Measurements from ENCODE around the gene IP6K1.

IP6K1 gene

DNA sequence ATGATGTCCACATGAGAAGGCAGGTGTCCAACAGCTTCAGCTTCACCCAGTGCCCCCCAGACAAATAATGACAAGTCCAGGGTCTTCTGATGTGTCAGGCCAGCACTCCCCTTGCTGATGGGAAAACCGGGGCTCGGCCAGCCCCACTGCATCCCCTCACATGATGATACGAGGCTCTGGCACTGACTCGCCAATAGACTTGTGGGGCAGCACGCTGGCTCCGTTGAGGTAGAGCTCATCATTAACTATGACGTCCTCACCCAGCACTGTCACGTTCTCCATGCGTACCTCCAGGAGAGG, 64.8 kb downstream of the IP6K1 start:
- H3K27ac ChIP-seq (ENCODE audit: extremely low read depth, low read depth, low read length) = no peak overlapping the region
- ChIA-PET CTCF (no interaction called here), POLR2A (interaction anchor here (0.5 to 1.2 kb wide), 3 partner anchors 65 to 1111 kb away, joined by 5 to 7 read pairs (median 6); partner anchors contain the start of gene IP6K1)
- peaks cover 0 to 76% of the 10 kb centered on the region in 2 experiments; a peak in 1 of 3 replicates for H3K36me3 ChIP-seq (ENCODE audit: control insufficient read depth in 2 of 2, insufficient read depth in 1 of 2, low read length in 2 of 2)
- TF ChIP-seq ZNF214 (tag by site-specific recombination; IDR thresholded peaks at IDR 0.05; ENCODE audit: borderline replicate concordance) (no peak), ZNF223 (tag by site-specific recombination; IDR thresholded peaks at IDR 0.05) (no peak), ZNF426 (tag by site-specific recombination; IDR thresholded peaks at IDR 0.05) (no peak), ZNF654 (tag by site-specific recombination; IDR thresholded peaks at IDR 0.05; ENCODE audit: low read depth) (no peak), ZFP41 (tag by site-specific recombination; IDR thresholded peaks at IDR 0.05; ENCODE audit: borderline replicate concordance) (no peak), ZNF76 (tag by site-specific recombination; IDR thresholded peaks at IDR 0.05; ENCODE audit: borderline replicate concordance, low read depth) (no peak), ZNF561 (tag by site-specific recombination; IDR thresholded peaks at IDR 0.05; ENCODE audit: borderline replicate concordance) (no peak), MEIS1 (CRISPR knock-in tag; IDR thresholded peaks at IDR 0.05; ENCODE audit: borderline replicate concordance) (no peak), ZNF10 (tag by site-specific recombination; IDR thresholded peaks at IDR 0.05) (no peak)
- no peak overlapping the region for H3K4me3 ChIP-seq (ENCODE audit: low read depth, low read length)
- H3K9me3 ChIP-seq (ENCODE audit: control insufficient read depth, insufficient read depth, low read depth, low read length) = no peaks in the 10 kb centered on the region
- no peaks in the 10 kb centered on the region for H3K4me1 ChIP-seq (ENCODE audit: control insufficient read depth, insufficient read depth, low read length)

DNA sequence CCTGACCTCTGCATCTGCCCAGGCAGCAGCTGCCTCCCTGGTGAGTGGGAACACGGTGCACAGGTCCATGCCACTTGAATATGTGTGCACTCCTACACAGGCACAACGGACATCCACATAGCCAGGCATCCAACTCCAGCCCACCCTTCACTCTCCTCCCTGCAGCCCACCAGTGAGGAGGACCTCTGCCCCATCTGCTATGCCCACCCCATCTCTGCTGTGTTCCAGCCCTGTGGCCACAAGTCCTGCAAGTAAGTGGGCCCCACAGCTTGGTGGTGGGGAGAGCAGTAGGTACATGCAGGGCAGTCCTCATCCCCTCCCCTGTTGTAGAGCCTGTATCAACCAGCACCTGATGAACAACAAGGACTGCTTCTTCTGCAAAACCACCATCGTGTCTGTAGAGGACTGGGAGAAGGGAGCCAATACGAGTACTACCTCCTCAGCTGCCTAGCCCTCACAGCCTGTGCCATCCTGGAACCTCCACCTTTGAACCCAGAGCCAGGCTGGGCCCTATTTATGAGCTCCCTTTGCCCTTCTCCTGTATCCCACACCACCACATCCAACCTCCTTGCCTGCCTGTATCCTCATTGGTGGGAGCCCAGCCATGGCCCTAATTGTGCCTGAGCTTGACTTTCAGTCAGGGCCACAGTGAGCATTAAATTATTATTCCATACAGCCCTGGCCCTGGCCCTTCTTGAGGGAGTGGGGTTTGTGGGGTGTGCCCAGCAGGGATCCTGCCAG, 65.3 kb downstream of the IP6K1 start:
- CTCF ChIA-PET = interaction anchor here (0.8 kb wide), 1 partner anchor 18 kb away, joined by 5 read pairs; no protein-coding TSS in a partner anchor
- H3K36me3 ChIP-seq (ENCODE audit: control insufficient read depth in 2 of 2, insufficient read depth in 1 of 2, low read length in 2 of 2) = peaks cover 0 to 76% of the 10 kb centered on the region in 2 experiments; a peak in 1 of 3 replicates
- TF ChIP-seq ZBTB7A (tag by site-specific recombination; IDR thresholded peaks at IDR 0.05; ENCODE audit: low read depth) (no peak), MZF1 (tag by site-specific recombination; IDR thresholded peaks at IDR 0.05; ENCODE audit: borderline replicate concordance) (no peak), ZNF292 (tag by site-specific recombination; IDR thresholded peaks at IDR 0.05; ENCODE audit: borderline replicate concordance, low read depth) (no peak), ZNF10 (tag by site-specific recombination; IDR thresholded peaks at IDR 0.05) (peak; percentile 90), ZFP69B (tag by site-specific recombination; IDR thresholded peaks at IDR 0.05) (peak; percentile 78), ZFP3 (tag by site-specific recombination; IDR thresholded peaks at IDR 0.05; ENCODE audit: low read depth) (no peak), ZNF184 (tag by site-specific recombination; IDR thresholded peaks at IDR 0.05) (no peak), ZNF354C (tag by site-specific recombination; IDR thresholded peaks at IDR 0.05; ENCODE audit: borderline replicate concordance, low read depth) (no peak), ZNF175 (tag by site-specific recombination; IDR thresholded peaks at IDR 0.05) (no peak), SP7 (tag by site-specific recombination; IDR thresholded peaks at IDR 0.05) (no peak), ZNF560 (tag by site-specific recombination; IDR thresholded peaks at IDR 0.05; ENCODE audit: borderline replicate concordance) (no peak), ZNF707 (tag by site-specific recombination; IDR thresholded peaks at IDR 0.05) (no peak), ZFP37 (tag by site-specific recombination; IDR thresholded peaks at IDR 0.05) (no peak), ZNF24 (tag by site-specific recombination; IDR thresholded peaks at IDR 0.05) (no peak), OSR2 (tag by site-specific recombination; IDR thresholded peaks at IDR 0.05) (no peak)
- TF ChIP-seq, protein P1, sequence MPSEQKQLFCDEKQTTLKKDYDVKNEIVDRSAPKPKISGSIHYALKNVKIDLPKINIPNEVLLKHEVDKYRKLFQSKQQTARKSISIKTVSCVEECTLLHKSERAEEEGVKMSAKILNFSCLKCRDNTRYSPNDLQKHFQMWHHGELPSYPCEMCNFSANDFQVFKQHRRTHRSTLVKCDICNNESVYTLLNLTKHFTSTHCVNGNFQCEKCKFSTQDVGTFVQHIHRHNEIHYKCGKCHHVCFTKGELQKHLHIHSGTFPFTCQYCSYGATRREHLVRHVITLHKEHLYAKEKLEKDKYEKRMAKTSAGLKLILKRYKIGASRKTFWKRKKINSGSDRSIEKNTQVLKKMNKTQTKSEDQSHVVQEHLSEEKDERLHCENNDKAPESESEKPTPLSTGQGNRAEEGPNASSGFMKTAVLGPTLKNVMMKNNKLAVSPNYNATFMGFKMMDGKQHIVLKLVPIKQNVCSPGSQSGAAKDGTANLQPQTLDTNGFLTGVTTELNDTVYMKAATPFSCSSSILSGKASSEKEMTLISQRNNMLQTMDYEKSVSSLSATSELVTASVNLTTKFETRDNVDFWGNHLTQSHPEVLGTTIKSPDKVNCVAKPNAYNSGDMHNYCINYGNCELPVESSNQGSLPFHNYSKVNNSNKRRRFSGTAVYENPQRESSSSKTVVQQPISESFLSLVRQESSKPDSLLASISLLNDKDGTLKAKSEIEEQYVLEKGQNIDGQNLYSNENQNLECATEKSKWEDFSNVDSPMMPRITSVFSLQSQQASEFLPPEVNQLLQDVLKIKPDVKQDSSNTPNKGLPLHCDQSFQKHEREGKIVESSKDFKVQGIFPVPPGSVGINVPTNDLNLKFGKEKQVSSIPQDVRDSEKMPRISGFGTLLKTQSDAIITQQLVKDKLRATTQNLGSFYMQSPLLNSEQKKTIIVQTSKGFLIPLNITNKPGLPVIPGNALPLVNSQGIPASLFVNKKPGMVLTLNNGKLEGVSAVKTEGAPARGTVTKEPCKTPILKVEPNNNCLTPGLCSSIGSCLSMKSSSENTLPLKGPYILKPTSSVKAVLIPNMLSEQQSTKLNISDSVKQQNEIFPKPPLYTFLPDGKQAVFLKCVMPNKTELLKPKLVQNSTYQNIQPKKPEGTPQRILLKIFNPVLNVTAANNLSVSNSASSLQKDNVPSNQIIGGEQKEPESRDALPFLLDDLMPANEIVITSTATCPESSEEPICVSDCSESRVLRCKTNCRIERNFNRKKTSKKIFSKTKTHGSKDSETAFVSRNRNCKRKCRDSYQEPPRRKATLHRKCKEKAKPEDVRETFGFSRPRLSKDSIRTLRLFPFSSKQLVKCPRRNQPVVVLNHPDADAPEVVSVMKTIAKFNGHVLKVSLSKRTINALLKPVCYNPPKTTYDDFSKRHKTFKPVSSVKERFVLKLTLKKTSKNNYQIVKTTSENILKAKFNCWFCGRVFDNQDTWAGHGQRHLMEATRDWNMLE (tag by site-specific recombination; conservative IDR thresholded peaks at IDR 0.05; ENCODE audit: low read depth) = no peak
- TF ChIP-seq, protein P2, sequence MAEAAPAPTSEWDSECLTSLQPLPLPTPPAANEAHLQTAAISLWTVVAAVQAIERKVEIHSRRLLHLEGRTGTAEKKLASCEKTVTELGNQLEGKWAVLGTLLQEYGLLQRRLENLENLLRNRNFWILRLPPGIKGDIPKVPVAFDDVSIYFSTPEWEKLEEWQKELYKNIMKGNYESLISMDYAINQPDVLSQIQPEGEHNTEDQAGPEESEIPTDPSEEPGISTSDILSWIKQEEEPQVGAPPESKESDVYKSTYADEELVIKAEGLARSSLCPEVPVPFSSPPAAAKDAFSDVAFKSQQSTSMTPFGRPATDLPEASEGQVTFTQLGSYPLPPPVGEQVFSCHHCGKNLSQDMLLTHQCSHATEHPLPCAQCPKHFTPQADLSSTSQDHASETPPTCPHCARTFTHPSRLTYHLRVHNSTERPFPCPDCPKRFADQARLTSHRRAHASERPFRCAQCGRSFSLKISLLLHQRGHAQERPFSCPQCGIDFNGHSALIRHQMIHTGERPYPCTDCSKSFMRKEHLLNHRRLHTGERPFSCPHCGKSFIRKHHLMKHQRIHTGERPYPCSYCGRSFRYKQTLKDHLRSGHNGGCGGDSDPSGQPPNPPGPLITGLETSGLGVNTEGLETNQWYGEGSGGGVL (tag by site-specific recombination; IDR thresholded peaks at IDR 0.05) = no peak
- TF ChIP-seq, protein P3, sequence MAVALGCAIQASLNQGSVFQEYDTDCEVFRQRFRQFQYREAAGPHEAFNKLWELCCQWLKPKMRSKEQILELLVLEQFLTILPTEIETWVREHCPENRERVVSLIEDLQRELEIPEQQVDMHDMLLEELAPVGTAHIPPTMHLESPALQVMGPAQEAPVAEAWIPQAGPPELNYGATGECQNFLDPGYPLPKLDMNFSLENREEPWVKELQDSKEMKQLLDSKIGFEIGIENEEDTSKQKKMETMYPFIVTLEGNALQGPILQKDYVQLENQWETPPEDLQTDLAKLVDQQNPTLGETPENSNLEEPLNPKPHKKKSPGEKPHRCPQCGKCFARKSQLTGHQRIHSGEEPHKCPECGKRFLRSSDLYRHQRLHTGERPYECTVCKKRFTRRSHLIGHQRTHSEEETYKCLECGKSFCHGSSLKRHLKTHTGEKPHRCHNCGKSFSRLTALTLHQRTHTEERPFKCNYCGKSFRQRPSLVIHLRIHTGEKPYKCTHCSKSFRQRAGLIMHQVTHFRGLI (tag by site-specific recombination; IDR thresholded peaks at IDR 0.05) = no peak

More for the DNA sequence above, 65.3 kb downstream of the IP6K1 start:
- H3K27ac ChIP-seq (ENCODE audit: extremely low read depth, low read depth, low read length) = no peak overlapping the region
- H3K4me1 ChIP-seq (ENCODE audit: control insufficient read depth, insufficient read depth, low read length) = no peaks in the 10 kb centered on the region
- H3K9me3 ChIP-seq (ENCODE audit: control insufficient read depth, insufficient read depth, low read depth, low read length) = no peaks in the 10 kb centered on the region
- POLR2A ChIA-PET = interaction anchor here (0.5 to 1.2 kb wide), 4 partner anchors 65 to 1110 kb away, joined by 3 to 7 read pairs (median 6); partner anchors contain the start of gene IP6K1
- H3K4me3 ChIP-seq (ENCODE audit: low read depth, low read length) = no peak overlapping the region
